ENCODE results near the gene DCLK1.

- no peak for TF ChIP-seq CTCF (IDR thresholded peaks at IDR 0.05)
- no peak for TF ChIP-seq POLR2A (IDR thresholded peaks at IDR 0.05)
Observed at GRCh38 chr13:36026531-36026930, 104.7 kb downstream of the DCLK1 start.

Measured in body of pancreas (tissue), 4 donors.